H1 (cell line): ENCODE measurements around the gene ZNF808. TPM values are rescaled to one million over a fixed set of nuclear protein-coding genes. Genes with fewer than 3 reads are reported as not detected.
A peak's percentile ranks its signal among the peaks of the same experiment; 100 is the strongest.

Source experiments
- CTCF ChIA-PET: fragments of 300-600 bp; sonication (Branson Sonifier 250); formaldehyde crosslinking; loops from one replicate; lab custom pipeline; 2021; ENCODE audit not compliant: partially characterized antibody; lab: Charles Lee
- POLR2A ChIA-PET: fragments of 300-600 bp; sonication (Branson Sonifier 250); formaldehyde crosslinking; loops from one replicate; lab custom pipeline; 2021; ENCODE audit warnings: inconsistent platforms; ENCODE audit not compliant: partially characterized antibody; lab: Charles Lee
- DNase-seq, 2 experiments: peaks; one replicate each; pipeline versions ENCODE4 v3.0.0 to v3.0.0-alpha.2; 2010 to 2022; ENCODE audit warnings: low spot score in 2 of 2, low read depth in 1 of 2, mixed read lengths in 1 of 2
- FAIRE-seq: peaks from 2 replicates; lab custom pipeline; 2011; peaks lifted over from hg19 to GRCh38; lab: Jason Lieb, UNC
- H2AFZ ChIP-seq: 2 replicates; pipeline ENCODE4 v1.8.1; 2012; ENCODE audit warnings: low read length, inconsistent platforms
- H2AK5ac ChIP-seq: 2 replicates; pipeline ENCODE4 v1.6.1; 2013; ENCODE audit warnings: low read depth, low read length
- H2BK120ac ChIP-seq: replicated peaks from 2 replicates; pipeline ENCODE3; 2013; ENCODE audit warnings: low read depth, low read length, inconsistent platforms
- H2BK12ac ChIP-seq: 2 replicates; pipeline ENCODE4 v1.6.1; 2013; ENCODE audit warnings: low read depth, low read length
- H2BK15ac ChIP-seq: 2 replicates; pipeline ENCODE4 v1.6.1; 2013; ENCODE audit warnings: low read length
- H2BK20ac ChIP-seq: 2 replicates; pipeline ENCODE4 v1.6.1; 2013; ENCODE audit warnings: low read length
- H2BK5ac ChIP-seq: 2 replicates; pipeline ENCODE4 v1.6.1; 2013; ENCODE audit warnings: low read depth, low read length
- H3K14ac ChIP-seq: 2 replicates; pipeline ENCODE4 v1.6.1; 2013; ENCODE audit warnings: inconsistent platforms; ENCODE audit not compliant: insufficient read length
- H3K18ac ChIP-seq: 2 replicates; pipeline ENCODE4 v1.6.1; 2013; ENCODE audit warnings: low read length; ENCODE audit errors: extremely low read depth
- H3K23ac ChIP-seq: 2 replicates; pipeline ENCODE4 v1.6.1; 2013; ENCODE audit warnings: inconsistent platforms; ENCODE audit not compliant: insufficient read length
- H3K23me2 ChIP-seq: 2 replicates; pipeline ENCODE4 v1.6.1; 2013; ENCODE audit warnings: low read depth, low read length
- H3K27ac ChIP-seq: 2 replicates; pipeline ENCODE4 v1.6.1; 2011; ENCODE audit warnings: low read depth, low read length, inconsistent platforms
- H3K27me3 ChIP-seq, 4 experiments: replicated peaks in 1 of 4; 1 replicate in 1 of 4; 2 replicates in 3 of 4; pipeline versions ENCODE4 v1.6.1 to v1.8.1; 2011 to 2013; ENCODE audit warnings: low read length in 3 of 4, mild to moderate bottlenecking in 3 of 4, inconsistent platforms in 2 of 4, mixed read lengths in 2 of 4, moderate library complexity in 1 of 4; ENCODE audit not compliant: control insufficient read depth in 3 of 4, insufficient read depth in 3 of 4; ENCODE audit errors: extremely low read depth in 1 of 4
- H3K36me3 ChIP-seq, 4 experiments: 2 replicates each; pipeline versions ENCODE4 v1.6.1 to v1.8.1; 2011 to 2013; ENCODE audit warnings: mild to moderate bottlenecking in 4 of 4, low read length in 3 of 4, moderate library complexity in 2 of 4, control low read depth in 1 of 4, inconsistent platforms in 1 of 4; ENCODE audit not compliant: insufficient read depth in 4 of 4, control insufficient read depth in 2 of 4
- H3K4ac ChIP-seq: replicated peaks from 2 replicates; pipeline ENCODE3; 2013; ENCODE audit warnings: low read length, low read depth, mixed read lengths, inconsistent platforms; ENCODE audit not compliant: insufficient read length
- H3K4me1 ChIP-seq, 4 experiments: replicated peaks in 1 of 4; 1 replicate in 1 of 4; 2 replicates in 3 of 4; pipeline versions ENCODE4 v1.6.1 to v1.8.1; 2011 to 2013; ENCODE audit warnings: low read length in 3 of 4, inconsistent platforms in 2 of 4, mixed read lengths in 1 of 4; ENCODE audit not compliant: insufficient read depth in 4 of 4, control insufficient read depth in 3 of 4
- H3K4me2 ChIP-seq, 2 experiments: 2 replicates each; pipeline versions ENCODE4 v1.6.1 to v1.8.1; 2011 to 2013; ENCODE audit warnings: low read depth in 2 of 2, low read length in 2 of 2, control low read depth in 1 of 2, inconsistent platforms in 1 of 2, mild to moderate bottlenecking in 1 of 2; ENCODE audit not compliant: insufficient read depth in 1 of 2
- H3K4me3 ChIP-seq, 4 experiments: fragments of 200-600, 300-600 bp in 1 of 4; sonication (generic), shearing (Covaris generic), sonication (Bioruptor Twin) in 1 of 4; 2 replicates each; pipeline versions ENCODE4 v1.5.1 to v1.8.1; 2011 to 2016; ENCODE audit warnings: low read length in 4 of 4, low read depth in 3 of 4, control low read depth in 2 of 4, inconsistent platforms in 2 of 4, mild to moderate bottlenecking in 2 of 4, mixed read lengths in 1 of 4, moderate library complexity in 1 of 4; ENCODE audit not compliant: insufficient read depth in 2 of 4; ENCODE audit errors: extremely low read depth in 1 of 4
- H3K56ac ChIP-seq: replicated peaks from 2 replicates; pipeline ENCODE3; 2013; ENCODE audit warnings: low read depth, mild to moderate bottlenecking, mixed read lengths, low read length, inconsistent platforms; ENCODE audit not compliant: insufficient read length
- H3K79me1 ChIP-seq: 2 replicates; pipeline ENCODE4 v1.6.1; 2013; ENCODE audit warnings: low read depth, low read length, control low read depth
- H3K79me2 ChIP-seq, 2 experiments: 2 replicates each; pipeline versions ENCODE4 v1.6.1 to v1.8.1; 2012 to 2013; ENCODE audit warnings: low read length in 2 of 2, mild to moderate bottlenecking in 2 of 2, inconsistent platforms in 1 of 2; ENCODE audit not compliant: insufficient read depth in 2 of 2, control insufficient read depth in 1 of 2
- H3K9ac ChIP-seq, 4 experiments: replicated peaks in 1 of 4; 1 replicate in 1 of 4; 2 replicates in 3 of 4; pipeline versions ENCODE4 v1.6.1 to v1.8.1; 2011 to 2013; ENCODE audit warnings: low read depth in 3 of 4, low read length in 3 of 4, control low read depth in 2 of 4, mild to moderate bottlenecking in 2 of 4, moderate library complexity in 2 of 4, inconsistent platforms in 1 of 4; ENCODE audit errors: extremely low read depth in 1 of 4
- H3K9me3 ChIP-seq, 2 experiments: 2 replicates each; pipeline versions ENCODE4 v1.6.1 to v1.8.1; 2012 to 2013; ENCODE audit warnings: mild to moderate bottlenecking in 2 of 2, moderate library complexity in 2 of 2, control low read depth in 1 of 2, inconsistent platforms in 1 of 2, low read depth in 1 of 2, low read length in 1 of 2, mixed read lengths in 1 of 2; ENCODE audit not compliant: insufficient read depth in 2 of 2
- H4K20me1 ChIP-seq, 2 experiments: replicated peaks in 1 of 2; 2 replicates each; pipeline versions ENCODE3 to v1.8.1; 2011 to 2013; ENCODE audit warnings: inconsistent platforms in 2 of 2, low read length in 2 of 2, mild to moderate bottlenecking in 1 of 2; ENCODE audit not compliant: insufficient read depth in 2 of 2, control insufficient read depth in 1 of 2
- H4K5ac ChIP-seq: 2 replicates; pipeline ENCODE4 v1.6.1; 2013; ENCODE audit warnings: low read length, low read depth, mixed read lengths, inconsistent platforms; ENCODE audit not compliant: insufficient read length
- H4K8ac ChIP-seq: 2 replicates; pipeline ENCODE4 v1.8.0; 2013; ENCODE audit warnings: mild to moderate bottlenecking, moderate library complexity, low read length, inconsistent platforms; ENCODE audit not compliant: insufficient read depth; ENCODE audit errors: extremely low read depth
- H4K91ac ChIP-seq: replicated peaks from 2 replicates; pipeline ENCODE3; 2013; ENCODE audit warnings: low read length, mixed read lengths, inconsistent platforms; ENCODE audit not compliant: insufficient read length
- PHF8 ChIP-seq: fragments of 200-600 bp; sonication (generic); conservative IDR thresholded peaks from 2 replicates; pipeline ENCODE4 v1.7.1; 2012; ENCODE audit warnings: low read depth, mild to moderate bottlenecking, inconsistent platforms, low read length, moderate library complexity
- RFX5 ChIP-seq: IDR thresholded peaks from 2 replicates; pipeline ENCODE4 v1.6.1; 2011; ENCODE audit warnings: low read depth, low read length, improper control_type of control experiment, borderline replicate concordance
- WGBS, 2 experiments: shearing (Covaris generic) in 1 of 2; methylation state at CpG; one replicate each; pipeline versions ENCODE4 v1.1.6 to v1.1.7; 2013 to 2015; ENCODE audit warnings: low lambda C conversion rate in 2 of 2, mixed read lengths in 2 of 2, inconsistent platforms in 1 of 2, low coverage in 1 of 2, missing lambda C conversion rate in 1 of 2; ENCODE audit not compliant: insufficient replicate concordance in 2 of 2, insufficient coverage in 1 of 2, insufficient read length in 1 of 2; ENCODE audit errors: extremely low coverage in 1 of 2, missing lambda C conversion rate in 1 of 2; 5-methylcytosine and 5-hydroxymethylcytosine counted together
- polyA plus RNA-seq, 7 experiments: library from polyadenylated mRNA; depleted of rRNA in 3 of 7; stranded (reverse) in 5 of 7; unstranded in 2 of 7; fragments of >200 nt in 5 of 7; fragments of 200-250 nt in 2 of 7; gene quantifications; 1 replicate in 5 of 7; 2 replicates in 1 of 7; 4 replicates in 1 of 7; pipeline versions ENCODE4 v1.2.1 to v1.2.3, GENCODE V29; 2011 to 2013; ENCODE audit warnings: missing spikeins in 2 of 7, mixed read lengths in 2 of 7
- total RNA-seq: library from RNA; stranded (reverse); fragmentation: NEBNext Ultra II Directional; extraction: Animal tissue kit (Norgen Biotek cat#: 25700); gene quantifications from 2 replicates; pipeline ENCODE4 v1.2.1, GENCODE V29; 2021

The ZNF808 gene
- total and polyA plus RNA-seq, 2 of the 8 experiments (the other 6 are each of a cell fraction or from before 2014, with no cell fraction given): 3.9 to 25.9 TPM

DNA sequence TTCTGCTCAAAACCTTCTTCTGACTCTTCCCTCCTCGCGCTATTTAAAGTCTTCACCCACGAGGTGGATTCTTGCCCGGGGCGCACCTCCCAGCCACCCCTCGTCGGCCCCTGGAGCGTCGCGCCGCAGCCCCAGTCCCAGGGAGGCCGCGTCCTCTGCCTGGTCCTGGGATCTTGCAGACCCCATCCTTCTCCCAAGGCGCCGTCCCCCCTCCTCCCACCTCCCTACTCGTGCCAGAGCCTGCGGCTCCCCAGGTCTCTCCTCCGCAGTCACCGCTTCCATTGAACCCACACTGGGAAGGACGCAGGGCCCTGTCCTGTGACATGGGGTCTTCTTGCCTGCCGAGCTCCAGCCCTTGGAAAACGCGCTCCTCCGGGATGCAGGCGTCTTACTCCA lies 486 bp downstream of the ZNF808 start:
- H3K56ac ChIP-seq: no peak overlapping the region
- no peak overlapping the region for H3K4ac ChIP-seq
- H2AFZ ChIP-seq: no peak overlapping the region; the same call in 1 of the 2 replicates
- H3K18ac ChIP-seq: peak overlapping the region; percentile 32
- H2BK5ac ChIP-seq: no peak overlapping the region
- no peaks in the 10 kb centered on the region for H3K36me3 ChIP-seq
- no peak for FAIRE-seq
- peaks cover 5% of the 10 kb centered on the region; the same call in 1 of the 2 replicates for H3K23me2 ChIP-seq
- H3K79me1 ChIP-seq: no peaks in the 10 kb centered on the region
- H3K9ac ChIP-seq: peak overlapping the region; percentile 54 to 69 (median 60); a peak in 6 of 7 replicates
- CTCF ChIA-PET: no interaction called here
- no peak overlapping the region for H2AK5ac ChIP-seq
- no peak overlapping the region for H2BK12ac ChIP-seq
- POLR2A ChIA-PET: interaction anchor here (0.7 kb wide), 1 partner anchor 32 kb away, joined by 3 read pairs; no protein-coding TSS in a partner anchor
- no peak overlapping the region for H3K27ac ChIP-seq
- peaks cover 0 to 2% (median 0%) of the 10 kb centered on the region in 4 experiments; a peak in 3 of 7 replicates for H3K4me1 ChIP-seq
- H3K79me2 ChIP-seq: peaks cover 0 to 9% of the 10 kb centered on the region in 2 experiments; a peak in 2 of 4 replicates
- no peak overlapping the region for H2BK120ac ChIP-seq
- H3K23ac ChIP-seq: no peak overlapping the region
- H3K4me2 ChIP-seq: peak overlapping the region; percentile 66 to 95
- no peak overlapping the region; the same call in 1 of the 2 replicates for H4K8ac ChIP-seq
- peak in 1 of 2 experiments; percentile 52 for DNase-seq
- H3K27me3 ChIP-seq: no peaks in the 10 kb centered on the region
- no peak overlapping the region for H4K91ac ChIP-seq
- H2BK20ac ChIP-seq: no peak overlapping the region
- peaks cover 0 to 2% of the 10 kb centered on the region in 2 experiments for H4K20me1 ChIP-seq
- H3K4me3 ChIP-seq: peak overlapping the region; percentile 62 to 89 (median 87)
- H2BK15ac ChIP-seq: no peak overlapping the region
- 4% methylated on average over 19 of the region's 25 CpGs; no CpG with 5 or more reads in 1 of the 2 experiments for WGBS, 2 experiments
- no peaks in the 10 kb centered on the region for H3K9me3 ChIP-seq
- H4K5ac ChIP-seq: no peak overlapping the region
- TF ChIP-seq PHF8 (0 out of 2 replicates have a peak, but pooled peaks have one; percentile 11), RFX5 (no peak)
- TF ChIP-seq, all 59 proteins: peak for 1
- no peak overlapping the region for H3K14ac ChIP-seq
